Measurements from ENCODE around the gene PRELID1. TPM values are rescaled to one million over a fixed set of nuclear protein-coding genes. Genes with fewer than 3 reads are reported as not detected.
A peak's percentile ranks its signal among the peaks of the same experiment; 100 is the strongest.

Gene PRELID1
- total RNA-seq, 2 experiments from 2014 or later = 232 to 249 TPM

DNA sequence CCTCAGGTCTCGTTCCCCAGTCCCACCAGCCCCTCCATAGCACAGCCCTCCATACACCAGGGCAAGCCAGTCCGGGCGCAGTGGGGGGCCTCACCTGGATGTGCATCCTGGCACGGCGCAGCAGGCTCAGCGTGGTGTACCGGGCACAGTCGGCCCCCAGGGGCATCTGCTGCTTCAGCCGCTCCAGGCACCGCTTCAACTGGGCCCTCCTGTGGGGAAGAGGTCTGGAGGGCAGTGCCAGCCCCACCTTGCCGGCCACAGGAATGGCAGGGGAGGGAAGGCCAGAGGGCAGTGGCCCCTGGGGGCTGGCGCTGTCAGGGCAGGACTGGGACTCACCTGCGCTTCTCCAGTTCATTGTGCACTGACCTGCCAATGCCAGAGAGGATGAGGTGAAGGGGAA is 6.7 kb downstream of the PRELID1 start:
- peaks cover 20% of the 10 kb centered on the region for H3K79me2 ChIP-seq (ENCODE audit: insufficient read depth, low read depth, low read length)
- CTCF ChIA-PET (ENCODE audit: unreplicated experiment) = interaction anchor here (0.5 to 1.9 kb wide), 4 partner anchors 9 to 77 kb away, joined by 3 to 6 read pairs (median 4); partner anchors contain the start of gene LMAN2
- H3K9me2 ChIP-seq (ENCODE audit: insufficient read depth, low read length) = no peaks in the 10 kb centered on the region
- peak overlapping the region; percentile 92 for H3K27ac ChIP-seq (ENCODE audit: low read depth, low read length, poor library complexity, severe bottlenecking)
- peaks cover 64% of the 10 kb centered on the region for H3K4me1 ChIP-seq (ENCODE audit: insufficient read depth, low read length, poor library complexity, severe bottlenecking)
- BruUV-seq (replicated peaks) = no TSS peak
- intact Hi-C loops (cut with micrococcal nuclease; ENCODE audit: unreplicated experiment) = loop anchor here (5.0 kb wide), 2 partner anchors 197 to 238 kb away; partner anchors contain the start of gene DOK3
- H3K9me3 ChIP-seq (ENCODE audit: low read length) = no peaks in the 10 kb centered on the region
- peak overlapping the region; percentile 86 for H3K4me2 ChIP-seq (ENCODE audit: low read length)
- POLR2A ChIA-PET = interaction anchor here (0.5 to 1.7 kb wide), 8 partner anchors 9 to 296 kb away, joined by 3 to 5 read pairs (median 3); partner anchors contain the start of gene LMAN2
- peaks cover 19% of the 10 kb centered on the region; the same call in 1 of the 2 replicates for H4K20me1 ChIP-seq (ENCODE audit: insufficient read depth, low read length)
- peaks cover 50% of the 10 kb centered on the region for H3K36me3 ChIP-seq (ENCODE audit: insufficient read depth, low read length)
- DNase-seq (ENCODE audit: low spot score) = no peak
- H2AFZ ChIP-seq (ENCODE audit: low read length) = no peak overlapping the region
- H3K4me3 ChIP-seq (ENCODE audit: low read depth, low read length, poor library complexity, severe bottlenecking) = peak overlapping the region; percentile 94
- TF ChIP-seq, protein P1, sequence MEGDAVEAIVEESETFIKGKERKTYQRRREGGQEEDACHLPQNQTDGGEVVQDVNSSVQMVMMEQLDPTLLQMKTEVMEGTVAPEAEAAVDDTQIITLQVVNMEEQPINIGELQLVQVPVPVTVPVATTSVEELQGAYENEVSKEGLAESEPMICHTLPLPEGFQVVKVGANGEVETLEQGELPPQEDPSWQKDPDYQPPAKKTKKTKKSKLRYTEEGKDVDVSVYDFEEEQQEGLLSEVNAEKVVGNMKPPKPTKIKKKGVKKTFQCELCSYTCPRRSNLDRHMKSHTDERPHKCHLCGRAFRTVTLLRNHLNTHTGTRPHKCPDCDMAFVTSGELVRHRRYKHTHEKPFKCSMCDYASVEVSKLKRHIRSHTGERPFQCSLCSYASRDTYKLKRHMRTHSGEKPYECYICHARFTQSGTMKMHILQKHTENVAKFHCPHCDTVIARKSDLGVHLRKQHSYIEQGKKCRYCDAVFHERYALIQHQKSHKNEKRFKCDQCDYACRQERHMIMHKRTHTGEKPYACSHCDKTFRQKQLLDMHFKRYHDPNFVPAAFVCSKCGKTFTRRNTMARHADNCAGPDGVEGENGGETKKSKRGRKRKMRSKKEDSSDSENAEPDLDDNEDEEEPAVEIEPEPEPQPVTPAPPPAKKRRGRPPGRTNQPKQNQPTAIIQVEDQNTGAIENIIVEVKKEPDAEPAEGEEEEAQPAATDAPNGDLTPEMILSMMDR (conservative IDR thresholded peaks at IDR 0.05; ENCODE audit: low read length) = no peak
- TF ChIP-seq EZH2phosphoT487 (IDR thresholded peaks at IDR 0.05; ENCODE audit: borderline replicate concordance, low read depth, low read length) = no peak

GRCh38 chr5:177310757-177311391 is 7.3 kb downstream of the PRELID1 start:
- H3K9me2 ChIP-seq (ENCODE audit: insufficient read depth, low read length) = no peaks in the 10 kb centered on the region
- ChIA-PET POLR2A (interaction anchor here (0.7 to 1.7 kb wide), 8 partner anchors 9 to 295 kb away, joined by 3 to 5 read pairs (median 4); partner anchors contain the start of gene LMAN2), CTCF (ENCODE audit: unreplicated experiment) (interaction anchor here (1.4 to 1.9 kb wide), 2 partner anchors 9 to 41 kb away, joined by 3 to 6 read pairs; partner anchors contain the start of gene LMAN2)
- intact Hi-C loops (cut with micrococcal nuclease; ENCODE audit: unreplicated experiment) = loop anchor here (1.0 to 5.0 kb wide), 3 partner anchors 196 to 239 kb away; partner anchors contain the start of gene DOK3
- no TSS peak for BruUV-seq (replicated peaks)
- no peaks in the 10 kb centered on the region for H3K9me3 ChIP-seq (ENCODE audit: low read length)
- peak overlapping the region; percentile 94 for H3K4me3 ChIP-seq (ENCODE audit: low read depth, low read length, poor library complexity, severe bottlenecking)
- peak overlapping the region; percentile 86 for H3K4me2 ChIP-seq (ENCODE audit: low read length)
- DNase-seq (ENCODE audit: low spot score) = peak; percentile 89
- peaks cover 18% of the 10 kb centered on the region; the same call in 1 of the 2 replicates for H4K20me1 ChIP-seq (ENCODE audit: insufficient read depth, low read length)
- no peak for TF ChIP-seq EZH2phosphoT487 (IDR thresholded peaks at IDR 0.05; ENCODE audit: borderline replicate concordance, low read depth, low read length)
- TF ChIP-seq, protein P1 (conservative IDR thresholded peaks at IDR 0.05; ENCODE audit: low read length) = no peak
- peaks cover 59% of the 10 kb centered on the region for H3K4me1 ChIP-seq (ENCODE audit: insufficient read depth, low read length, poor library complexity, severe bottlenecking)
- H3K36me3 ChIP-seq (ENCODE audit: insufficient read depth, low read length) = peaks cover 44% of the 10 kb centered on the region
- H3K79me2 ChIP-seq (ENCODE audit: insufficient read depth, low read depth, low read length) = peaks cover 15% of the 10 kb centered on the region; the same call in 1 of the 2 replicates
- H3K27ac ChIP-seq (ENCODE audit: low read depth, low read length, poor library complexity, severe bottlenecking) = peak overlapping the region; percentile 92
- no peak overlapping the region for H2AFZ ChIP-seq (ENCODE audit: low read length)

All from OCI-LY7 (cell line).